Aorta (tissue), 5 donors: ENCODE measurements around the gene SERTAD3. TPM values are rescaled to one million over a fixed set of nuclear protein-coding genes. Genes with fewer than 3 reads are reported as not detected.
"Not testable (repeated sequence)": the region's sequence is repeated elsewhere in the genome, so short reads cannot be mapped to it uniquely, and the experiment has no call there.

Source experiments
- ATAC-seq: fragments of 200-7000 bp; cut with Tn5 transposase; one replicate; pipeline ENCODE4 v1.9.1; 2022; ENCODE audit warnings: moderate library complexity; ENCODE audit not compliant: low FRiP score
- DNase-seq, 2 donors: peaks; one replicate each; pipeline ENCODE4 v3.0.0-alpha.2; 2020
- H3K27ac ChIP-seq, 2 donors: one replicate each; pipeline ENCODE4 v1.5.1; 2013; ENCODE audit warnings: low read length in 2 of 2, mild to moderate bottlenecking in 2 of 2, moderate library complexity in 2 of 2, control low read depth in 1 of 2, inconsistent platforms in 1 of 2, low read depth in 1 of 2
- H3K27me3 ChIP-seq, 2 donors: one replicate each; pipeline ENCODE4 v1.6.1; 2013; ENCODE audit warnings: control low read depth in 1 of 2, low read length in 1 of 2, mild to moderate bottlenecking in 1 of 2, moderate library complexity in 1 of 2; ENCODE audit not compliant: insufficient read depth in 2 of 2, control insufficient read depth in 1 of 2
- H3K36me3 ChIP-seq, 2 donors: one replicate each; pipeline ENCODE4 v1.6.1; 2013; ENCODE audit warnings: control low read depth in 1 of 2, low read length in 1 of 2, mild to moderate bottlenecking in 1 of 2; ENCODE audit not compliant: insufficient read depth in 2 of 2, control insufficient read depth in 1 of 2
- H3K4me1 ChIP-seq, 2 donors: one replicate each; pipeline ENCODE4 v1.6.1; 2013; ENCODE audit warnings: low read length in 2 of 2, control low read depth in 1 of 2, mild to moderate bottlenecking in 1 of 2, moderate library complexity in 1 of 2; ENCODE audit not compliant: insufficient read depth in 2 of 2, control insufficient read depth in 1 of 2
- H3K4me3 ChIP-seq, 2 donors: one replicate each; pipeline ENCODE4 v1.5.1; 2013; ENCODE audit warnings: low read length in 2 of 2, control low read depth in 1 of 2, mild to moderate bottlenecking in 1 of 2
- H3K9me3 ChIP-seq: one replicate; pipeline ENCODE4 v1.6.1; 2013; ENCODE audit warnings: mild to moderate bottlenecking, low read length; ENCODE audit not compliant: control insufficient read depth
- WGBS, 2 donors: extraction: QIAGEN DNeasy Blood & Tissue Kit; methylation state at CpG; one replicate each; pipeline ENCODE4 v1.1.7; 2013; 5-methylcytosine and 5-hydroxymethylcytosine counted together
- intact Hi-C, 2 donors: fragments of 100-400 bp; cut with DNase I; formaldehyde crosslinking; loops; one replicate each; pipeline versions ENCODE4 v1.14.2 to v1.15.0; 2022
- polyA plus RNA-seq, 2 donors: library from polyadenylated mRNA; stranded (reverse); fragments of 200-250 nt; gene quantifications; one replicate each; pipeline ENCODE4 v1.2.3, GENCODE V29; 2013
- total RNA-seq, 2 donors: library from RNA; stranded (reverse); fragmentation: NEBNext Ultra II Directional; extraction: Animal tissue kit (Norgen Biotek cat#: 25700); gene quantifications; one replicate each; pipeline ENCODE4 v1.2.1, GENCODE V29; 2021
- donor health status: healthy with polysubstance abuse.
- donor health status: Bipolar disorder and iron deficiency.
- donor health status: DM: no; HTN: no; CAD: no.
- donor health status: DM: no; HTN: no; CAD: no.
- donor health status: DM: yes; HTN: yes; CAD: no.

SERTAD3 gene
- total and polyA plus RNA-seq, 4 donors: 25.0 to 46.3 (median 31.7) TPM

DNA sequence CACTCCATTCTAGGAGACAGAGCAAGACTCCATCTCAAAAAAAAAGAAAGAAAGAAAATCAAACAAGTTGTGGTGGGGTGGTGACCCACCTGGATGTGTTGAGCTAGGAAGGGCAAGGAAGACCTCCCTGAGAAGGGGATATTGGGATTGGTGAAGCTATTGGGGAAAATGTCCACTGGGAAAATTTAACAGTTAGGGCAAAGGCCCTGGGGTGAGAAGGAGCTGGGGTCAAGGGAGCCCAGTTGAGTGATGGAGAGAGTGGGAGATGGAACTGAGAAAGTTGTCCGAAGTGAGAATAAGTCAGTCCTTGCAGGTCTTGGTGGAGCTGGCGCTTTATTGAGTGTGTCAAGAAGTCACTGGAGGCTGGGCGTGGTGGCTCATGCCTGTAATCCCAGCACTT lies 5.9 kb downstream of the SERTAD3 start:
- 93 to 98% methylated on average over 3 of the region's 3 CpGs for WGBS, 2 donors
- Histone ChIP-seq H3K36me3 (no peaks in the 10 kb centered on the region), H3K9me3 (no peaks in the 10 kb centered on the region), H3K4me1 (no peaks in the 10 kb centered on the region), H3K27me3 (no peaks in the 10 kb centered on the region), H3K27ac (no peak overlapping the region), H3K4me3 (no peak overlapping the region)
- no peak for DNase-seq
- no peak for ATAC-seq
- intact Hi-C loops: no loop called here

DNA sequence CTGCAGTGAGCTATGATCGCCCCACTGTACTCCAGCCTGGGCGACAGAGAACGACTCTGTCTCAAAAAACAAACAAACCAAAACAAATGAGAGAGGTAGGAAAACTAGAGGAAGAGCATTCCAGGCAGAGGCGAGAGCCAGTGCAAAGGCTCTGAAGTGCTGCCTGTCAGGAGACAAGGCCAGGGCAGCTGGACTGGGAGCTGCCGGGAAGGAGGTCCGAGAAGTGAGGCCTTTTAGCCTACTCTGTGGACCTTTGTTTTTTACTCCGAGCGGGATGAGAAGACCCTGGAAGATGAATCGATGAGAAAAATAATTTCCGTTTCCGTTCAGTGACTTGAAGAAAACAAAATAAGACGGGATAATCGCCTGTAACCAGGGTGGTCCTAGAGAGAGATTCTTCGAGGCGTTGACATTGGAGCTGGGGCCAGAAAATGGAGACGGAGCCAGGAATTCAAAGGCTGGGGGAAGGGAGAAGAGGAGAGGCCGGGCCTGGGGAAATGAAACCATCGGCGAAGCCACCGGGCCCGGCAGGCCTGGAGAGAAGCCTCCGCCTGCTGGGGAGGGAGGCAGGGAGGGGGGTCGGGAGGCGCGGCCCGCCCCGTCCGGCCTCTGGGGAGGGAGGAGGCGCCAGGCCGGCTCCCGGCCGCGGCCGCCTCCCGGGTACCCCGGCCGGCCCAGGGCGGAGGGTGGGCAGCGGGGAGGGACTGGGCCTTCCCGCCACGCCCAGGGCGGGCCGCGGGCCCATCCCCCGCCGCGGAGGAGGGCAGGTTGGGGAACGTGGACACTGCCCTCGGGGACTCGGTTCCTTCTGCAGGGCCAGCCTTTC lies 10.5 kb downstream of the SERTAD3 start:
- ATAC-seq (peak; percentile 99), DNase-seq (peak; percentile 95)
- H3K36me3 ChIP-seq: no peaks in the 10 kb centered on the region
- 1% methylated on average over 32 to 50 of the region's 50 CpGs for WGBS, 2 donors
- no peaks in the 10 kb centered on the region for H3K9me3 ChIP-seq
- peak overlapping the region; percentile 33 to 78 for H3K4me3 ChIP-seq
- H3K27me3 ChIP-seq: no peaks in the 10 kb centered on the region
- H3K4me1 ChIP-seq: no peaks in the 10 kb centered on the region
- peak overlapping the region; percentile 68 to 99 for H3K27ac ChIP-seq
- intact Hi-C loops: no loop called here

- 37 to 44% methylated on average over 7 of the region's 7 CpGs for WGBS, 2 donors
- H3K4me3 ChIP-seq, H3K27me3 ChIP-seq, H3K36me3 ChIP-seq, H3K9me3 ChIP-seq, DNase-seq, H3K4me1 ChIP-seq, intact Hi-C loops, ATAC-seq: not testable (repeated sequence)
- peak overlapping the region; percentile 68 to 99 for H3K27ac ChIP-seq
These were observed 11.4 kb downstream of the SERTAD3 start for GRCh38 chr19:40432760-40433159.

GRCh38 chr19:40431698-40432097 lies 12.4 kb downstream of the SERTAD3 start:
- intact Hi-C loops: no loop called here
- Histone ChIP-seq H3K27me3 (no peaks in the 10 kb centered on the region), H3K27ac (no peak overlapping the region), H3K36me3 (no peaks in the 10 kb centered on the region), H3K4me1 (no peaks in the 10 kb centered on the region), H3K4me3 (no peak overlapping the region), H3K9me3 (no peaks in the 10 kb centered on the region)
- ATAC-seq: no peak
- 89% methylated on average over 3 of the region's 3 CpGs for WGBS, 2 donors
- DNase-seq: no peak

DNA sequence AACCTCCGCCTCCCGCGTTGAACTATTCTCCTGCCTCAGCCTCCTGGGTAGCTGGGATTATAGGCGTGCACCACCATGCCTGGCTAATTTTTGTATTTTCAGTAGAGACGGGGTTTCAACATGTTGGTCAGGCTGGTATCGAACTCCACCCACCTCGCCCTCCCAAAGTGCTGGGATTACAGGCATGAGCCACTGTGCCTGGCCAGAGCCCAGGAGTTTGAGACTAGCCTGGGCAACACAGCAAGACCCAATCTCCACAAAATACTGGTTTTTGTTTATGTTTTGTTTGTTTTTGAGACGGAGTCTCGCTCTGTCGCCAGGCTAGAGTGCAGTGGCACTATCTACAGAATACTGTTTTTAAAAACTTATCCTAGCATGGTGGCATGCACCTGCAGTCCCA lies 13.9 kb downstream of the SERTAD3 start:
- WGBS, 2 donors: 93% methylated on average over 10 of the region's 10 CpGs
- intact Hi-C loops: not testable (repeated sequence)

GRCh38 chr19:40428197-40428596 lies 15.9 kb downstream of the SERTAD3 start:
- DNase-seq, ATAC-seq, H3K4me3 ChIP-seq, H3K27me3 ChIP-seq, H3K9me3 ChIP-seq, H3K36me3 ChIP-seq, H3K4me1 ChIP-seq, H3K27ac ChIP-seq: not testable (repeated sequence)
- 94 to 96% methylated on average over 7 of the region's 7 CpGs for WGBS, 2 donors
- intact Hi-C loops: loop anchor here in 1 of 2 donors (10.0 kb wide), 1 partner anchor 123 kb away; no protein-coding TSS in a partner anchor

More for the DNA sequence above, 13.9 kb downstream of the SERTAD3 start:
- not testable (repeated sequence) for H3K36me3 ChIP-seq, H3K4me1 ChIP-seq, DNase-seq, H3K27me3 ChIP-seq, H3K27ac ChIP-seq, H3K4me3 ChIP-seq, ATAC-seq, H3K9me3 ChIP-seq

- no peaks in the 10 kb centered on the region for H3K27me3 ChIP-seq
- peak within 1 kb of the TSS; percentile 99 to 100 for H3K27ac ChIP-seq
- DNase-seq (peak; percentile 99 to 100), ATAC-seq (peak; percentile 96)
- H3K36me3 ChIP-seq: peaks cover 0 to 4% of the 10 kb centered on the region in 2 donors
- no peaks in the 10 kb centered on the region for H3K9me3 ChIP-seq
- H3K4me3 ChIP-seq: peak within 1 kb of the TSS; percentile 74 to 88
- 0 to 1% methylated on average over 66 to 75 of the region's 75 CpGs for WGBS, 2 donors
- H3K4me1 ChIP-seq: no peaks in the 10 kb centered on the region
- intact Hi-C loops: loop anchor here (1.0 to 10.0 kb wide), 2 partner anchors 19 to 121 kb away; partner anchors contain the start of gene SERTAD3 (in 1 of the 2)
These were observed 18.5 kb downstream of the SERTAD3 start, which contains the start of gene SERTAD1 for GRCh38 chr19:40425450-40426287. SERTAD1 (minus strand) TSS chr19:40425992; CDS start chr19:40423546, 2,446 bp downstream.

- intact Hi-C loops: loop anchor here (1.0 to 10.0 kb wide), 3 partner anchors 19 to 120 kb away; partner anchors contain the start of genes C19orf47 (in 1 of the 2), PLD3 (in 1 of the 2) and SERTAD3 (in 1 of the 2)
- DNase-seq: no peak
- Histone ChIP-seq H3K27ac (peak overlapping the region; percentile 99 to 100), H3K4me3 (peak overlapping the region; percentile 74 to 88), H3K27me3 (no peaks in the 10 kb centered on the region), H3K9me3 (no peaks in the 10 kb centered on the region), H3K36me3 (peaks cover 0 to 4% of the 10 kb centered on the region in 2 donors), H3K4me1 (no peaks in the 10 kb centered on the region)
- 0 to 1% methylated on average over 28 of the region's 28 CpGs for WGBS, 2 donors
- no peak for ATAC-seq
These were observed 19.3 kb downstream of the SERTAD3 start for GRCh38 chr19:40424637-40425449.
